ENCODE results near the gene PTAFR.

Gene PTAFR, protein sequence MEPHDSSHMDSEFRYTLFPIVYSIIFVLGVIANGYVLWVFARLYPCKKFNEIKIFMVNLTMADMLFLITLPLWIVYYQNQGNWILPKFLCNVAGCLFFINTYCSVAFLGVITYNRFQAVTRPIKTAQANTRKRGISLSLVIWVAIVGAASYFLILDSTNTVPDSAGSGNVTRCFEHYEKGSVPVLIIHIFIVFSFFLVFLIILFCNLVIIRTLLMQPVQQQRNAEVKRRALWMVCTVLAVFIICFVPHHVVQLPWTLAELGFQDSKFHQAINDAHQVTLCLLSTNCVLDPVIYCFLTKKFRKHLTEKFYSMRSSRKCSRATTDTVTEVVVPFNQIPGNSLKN

DNA sequence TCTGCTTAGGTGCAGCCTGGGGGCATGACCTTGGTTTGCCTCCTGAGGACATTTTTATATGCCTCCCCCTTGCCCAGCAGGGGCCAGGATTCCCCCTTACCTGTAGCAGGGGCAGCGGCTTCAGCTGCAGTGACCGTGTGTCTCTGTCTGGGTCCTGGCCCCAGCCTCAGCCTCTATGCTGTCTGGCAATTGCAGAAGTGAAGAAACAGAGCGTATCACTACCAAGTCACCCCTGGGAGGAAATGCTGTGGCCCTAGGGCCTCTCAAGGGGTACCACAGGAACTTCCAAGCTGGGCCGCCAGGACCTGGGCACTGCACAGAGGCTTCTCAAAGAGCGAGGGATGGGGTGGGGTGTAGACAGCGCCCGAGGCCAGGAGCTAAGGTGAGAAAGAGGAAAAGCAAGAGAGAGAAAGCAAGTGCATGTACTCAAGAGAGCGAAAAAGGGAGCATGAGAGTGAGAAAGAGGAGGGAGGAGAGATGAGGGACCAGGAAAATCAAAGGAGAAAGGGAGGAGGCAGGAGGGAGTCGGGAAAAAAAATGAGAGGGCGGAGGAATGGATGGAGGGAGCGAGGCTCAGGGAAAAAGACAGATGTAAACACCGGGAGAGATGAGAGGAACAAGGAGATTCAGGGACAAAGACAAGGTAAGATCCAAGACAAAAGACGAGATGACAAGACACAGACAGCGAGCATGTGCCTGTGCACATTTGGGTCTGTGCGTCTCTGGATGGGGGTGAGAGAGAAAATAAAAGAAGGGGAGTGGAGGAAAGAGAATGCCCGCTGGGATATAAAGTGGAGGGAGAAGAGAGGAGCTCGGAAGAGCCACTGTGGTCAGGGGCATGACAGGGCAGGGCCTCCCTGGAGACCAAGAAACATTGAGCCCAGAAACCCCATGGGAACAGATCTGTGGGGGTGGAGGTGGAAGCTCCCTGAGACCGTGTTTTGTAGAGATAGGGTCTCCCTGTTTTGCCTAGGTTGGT is at the start of gene PTAFR:
PTAFR (minus strand) TSS at position 199 of the 979 bp plus-strand sequence. CDS start 25,669 bp downstream, outside the sequence.
- FAIRE-seq, result no peak

DNA sequence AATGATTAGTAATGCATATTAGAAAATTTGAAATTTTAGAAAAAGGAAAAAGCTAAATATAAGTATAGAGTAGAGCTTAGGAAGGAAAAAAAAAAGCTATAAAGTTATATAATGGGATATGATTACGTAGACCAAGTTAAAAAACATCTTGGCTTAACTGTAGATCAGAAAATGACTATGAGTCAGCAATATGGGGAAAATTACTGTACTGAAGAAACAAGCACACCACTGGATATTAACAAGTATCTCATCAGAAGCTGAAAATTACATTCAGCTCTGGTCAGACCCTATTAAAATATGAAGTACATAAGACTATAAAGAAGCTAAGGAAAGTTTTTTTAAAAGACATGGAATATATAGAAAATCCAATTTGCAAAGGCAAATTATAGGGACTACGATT is 36.8 kb upstream of the PTAFR start:
- no peak for FAIRE-seq

DNA sequence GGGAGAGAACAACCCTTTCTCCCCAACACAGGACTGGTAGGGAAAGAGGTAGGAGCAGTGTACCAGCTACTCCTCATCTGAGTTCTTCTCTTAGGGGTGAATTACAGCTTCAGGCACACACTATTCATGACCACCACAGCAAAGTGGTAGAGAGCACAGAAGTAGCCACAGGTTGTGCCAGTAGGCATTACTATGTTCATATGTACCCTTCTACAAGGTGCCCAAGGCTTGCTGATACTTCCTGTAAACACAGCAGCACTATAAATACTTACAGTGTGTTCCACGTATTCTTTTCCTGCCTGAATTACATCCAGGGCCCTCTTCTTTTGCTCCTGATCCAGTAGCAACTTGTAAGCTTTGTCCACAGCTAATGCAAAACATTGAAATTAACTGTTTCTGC is 33.2 kb upstream of the PTAFR start:
- FAIRE-seq, result no peak

DNA sequence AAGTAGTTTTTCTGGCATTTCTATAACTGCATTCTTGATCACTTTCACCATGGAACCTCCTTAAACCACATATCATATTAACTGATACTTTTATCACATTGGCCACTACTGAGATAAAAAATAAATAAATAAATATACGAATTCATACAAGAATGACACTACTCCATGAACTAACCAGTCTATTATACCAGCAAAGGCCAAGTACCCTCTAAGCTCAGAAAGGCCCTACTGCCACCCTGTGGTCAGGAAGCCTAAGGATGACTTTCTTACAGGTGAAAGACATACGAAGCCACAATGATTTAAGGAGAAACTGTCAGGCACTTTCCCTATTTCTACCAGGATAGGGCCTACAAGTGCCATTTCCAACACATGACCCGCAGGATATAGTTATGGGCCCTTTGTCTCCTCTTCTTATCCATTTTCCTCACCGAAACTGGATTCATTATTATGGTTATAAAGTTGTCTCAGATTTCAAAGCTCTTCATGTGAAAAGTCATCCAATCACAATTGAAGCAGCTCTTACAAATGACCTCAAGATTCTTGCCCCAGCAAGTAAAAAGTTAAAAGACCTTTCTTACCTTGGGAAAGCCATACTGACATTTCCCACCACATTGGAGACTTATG is 32.4 kb upstream of the PTAFR start:
- no peak for FAIRE-seq

DNA sequence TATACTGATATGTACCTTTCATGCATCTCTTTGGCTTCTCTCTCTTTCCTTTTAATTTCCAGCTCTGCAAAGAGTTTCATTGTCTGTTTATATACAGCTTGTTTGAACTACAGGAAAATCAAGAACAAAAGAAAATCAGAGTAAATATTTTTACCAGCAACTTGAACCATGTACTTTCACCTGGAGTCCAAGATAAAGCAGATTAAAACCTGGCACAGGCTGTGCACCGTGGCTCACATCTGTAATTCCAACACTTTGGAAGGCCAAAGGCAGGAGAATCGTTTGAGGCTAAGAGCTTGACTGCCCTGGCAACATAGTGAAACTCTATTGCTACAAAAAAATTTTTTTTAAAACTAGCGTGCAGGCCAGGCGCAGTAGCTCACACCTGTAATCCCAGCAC is 28.8 kb upstream of the PTAFR start:
- FAIRE-seq, result no peak

DNA sequence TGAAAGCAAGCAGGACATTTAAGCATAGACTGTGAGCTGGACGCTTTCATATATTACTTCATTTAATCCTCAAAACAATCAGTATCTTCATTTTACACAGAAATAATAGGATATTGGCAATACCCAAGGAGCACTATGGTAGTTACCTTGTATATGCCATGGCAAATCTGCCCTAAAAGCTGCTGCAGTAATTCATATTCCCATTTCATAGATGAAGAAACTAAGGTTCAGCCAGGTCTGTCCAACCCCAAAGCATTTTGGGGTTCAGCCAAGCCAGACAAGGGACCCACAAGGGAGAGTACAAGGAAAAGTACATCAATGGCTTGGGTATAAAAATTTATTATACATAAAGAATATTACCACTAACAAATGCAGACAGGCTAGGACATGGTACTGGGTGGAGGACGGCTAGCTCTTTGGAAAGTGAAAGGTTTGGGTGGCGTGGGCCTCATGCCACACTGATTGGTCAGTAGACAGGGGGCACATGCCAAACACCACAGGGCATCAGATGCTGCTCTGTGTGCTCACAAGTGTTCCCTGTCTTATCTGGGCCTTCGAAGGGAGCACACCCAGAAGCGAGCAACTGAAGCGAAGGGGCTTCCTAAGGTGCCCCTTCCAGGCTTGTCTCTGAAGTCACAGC is 23.9 kb upstream of the PTAFR start:
- no peak for FAIRE-seq

DNA sequence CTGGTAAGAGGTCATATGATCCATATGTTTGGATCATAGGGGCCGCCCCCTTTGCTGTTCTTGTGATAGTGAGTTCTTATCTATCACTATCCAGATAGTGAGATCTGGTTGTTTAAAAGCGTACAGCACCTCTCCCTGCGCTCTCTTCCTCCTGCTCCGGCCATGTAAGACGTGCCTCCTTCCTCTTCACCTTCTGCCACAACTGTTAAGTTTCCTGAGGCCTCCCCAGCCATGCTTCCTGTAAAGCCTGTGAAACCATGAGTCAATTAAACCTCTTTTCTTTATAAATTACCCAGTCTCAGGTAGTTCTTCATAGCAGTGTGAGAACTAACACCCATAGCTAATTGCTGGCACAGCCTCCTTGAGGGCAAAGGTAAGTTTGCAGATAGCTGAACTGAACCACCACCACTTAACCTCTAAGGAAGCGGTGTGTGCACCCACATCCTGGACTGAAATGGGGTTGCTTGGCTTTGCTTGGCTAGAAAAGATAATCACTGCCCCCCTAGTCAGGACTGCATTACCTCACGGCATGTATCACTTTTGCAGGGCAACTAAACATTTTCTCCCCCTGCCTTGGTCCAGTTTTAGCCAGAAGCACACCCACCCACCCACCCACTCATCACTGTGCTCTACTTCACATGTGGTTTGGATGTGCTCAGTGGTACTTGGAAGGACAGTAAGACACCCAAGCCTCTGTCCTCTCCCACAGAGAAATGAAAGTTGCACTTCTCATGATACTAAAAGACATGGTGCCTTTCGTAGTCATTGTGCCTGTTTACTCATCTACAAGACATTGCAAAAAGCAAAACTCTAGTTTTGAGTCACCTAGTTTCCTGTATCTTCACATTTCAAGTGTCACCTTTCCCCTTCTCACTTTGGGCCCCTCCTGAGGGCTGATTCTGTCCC is 23.1 kb upstream of the PTAFR start:
- FAIRE-seq, result no peak

DNA sequence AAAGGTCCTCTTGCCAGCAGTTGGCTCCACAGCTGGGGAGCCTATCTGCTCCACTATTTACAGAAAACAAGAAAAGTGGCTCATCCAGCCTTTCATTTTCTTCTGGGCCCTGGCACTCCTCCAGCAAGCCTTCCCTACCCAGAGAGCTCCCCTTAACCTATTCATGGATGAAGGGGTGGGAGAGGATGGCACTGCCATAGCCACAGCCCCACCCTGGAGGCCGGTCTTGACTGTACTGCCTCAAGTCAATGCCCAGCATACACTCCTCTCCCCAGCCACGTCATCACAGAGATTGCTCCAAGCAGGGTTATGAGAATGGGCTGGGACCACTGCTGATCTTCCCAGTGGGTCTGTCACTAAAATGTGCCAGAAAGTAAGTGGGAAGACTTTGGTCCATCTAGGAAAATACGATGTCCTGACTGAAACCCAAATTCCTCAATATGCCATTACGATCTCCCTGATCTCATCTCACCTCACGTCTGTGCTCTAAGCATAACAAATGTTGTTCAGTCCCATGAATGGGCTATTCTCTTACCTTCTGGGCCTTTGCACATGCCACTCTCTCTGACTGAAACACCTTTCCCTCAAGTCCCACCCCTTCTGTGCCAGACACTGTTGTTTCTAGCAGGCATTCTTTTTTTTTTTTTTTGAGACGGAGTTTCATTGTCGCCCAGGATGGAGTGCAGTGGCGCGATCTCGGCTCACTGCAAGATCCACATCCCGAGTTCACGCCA is 21.4 kb upstream of the PTAFR start:
- FAIRE-seq, result no peak

DNA sequence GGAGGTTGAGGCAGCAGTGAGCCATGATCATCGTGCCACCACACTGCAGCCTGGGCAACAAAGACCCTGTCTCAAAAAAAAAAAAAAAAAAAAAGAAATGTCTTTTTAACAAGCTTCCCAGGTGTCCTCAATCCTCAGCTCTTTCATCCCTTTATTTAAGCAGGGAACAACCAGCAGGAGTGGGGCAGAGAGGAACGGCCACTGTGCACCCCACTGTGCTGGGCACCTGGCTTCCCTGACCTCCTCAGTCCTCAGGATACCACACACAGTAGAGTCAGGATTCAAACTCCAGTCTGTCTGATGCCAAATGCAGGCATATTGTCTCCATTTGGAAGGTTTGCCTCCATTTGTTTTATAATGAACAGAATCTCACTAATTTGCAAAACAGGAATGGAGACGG is 19.8 kb upstream of the PTAFR start:
- no peak for FAIRE-seq

DNA sequence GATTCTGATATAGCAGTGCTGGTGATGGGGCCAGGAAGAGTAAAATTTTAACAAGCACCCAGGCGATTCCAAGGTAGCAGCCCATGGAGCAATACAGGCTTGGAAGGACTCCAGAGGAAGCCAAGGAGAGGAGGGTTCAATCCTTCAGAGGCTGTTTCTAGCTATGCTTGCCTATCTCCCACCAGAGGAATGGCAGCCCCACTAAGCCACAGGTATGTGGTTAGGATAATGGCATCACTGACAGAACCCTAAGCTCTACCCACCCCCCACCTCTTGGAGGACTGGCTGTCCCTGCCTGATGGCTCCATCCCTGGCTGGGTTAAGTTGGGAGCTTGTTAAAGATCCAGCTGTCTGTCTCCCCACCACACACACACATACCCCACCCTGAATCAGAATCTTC is 19.3 kb upstream of the PTAFR start:
- no peak for FAIRE-seq

DNA sequence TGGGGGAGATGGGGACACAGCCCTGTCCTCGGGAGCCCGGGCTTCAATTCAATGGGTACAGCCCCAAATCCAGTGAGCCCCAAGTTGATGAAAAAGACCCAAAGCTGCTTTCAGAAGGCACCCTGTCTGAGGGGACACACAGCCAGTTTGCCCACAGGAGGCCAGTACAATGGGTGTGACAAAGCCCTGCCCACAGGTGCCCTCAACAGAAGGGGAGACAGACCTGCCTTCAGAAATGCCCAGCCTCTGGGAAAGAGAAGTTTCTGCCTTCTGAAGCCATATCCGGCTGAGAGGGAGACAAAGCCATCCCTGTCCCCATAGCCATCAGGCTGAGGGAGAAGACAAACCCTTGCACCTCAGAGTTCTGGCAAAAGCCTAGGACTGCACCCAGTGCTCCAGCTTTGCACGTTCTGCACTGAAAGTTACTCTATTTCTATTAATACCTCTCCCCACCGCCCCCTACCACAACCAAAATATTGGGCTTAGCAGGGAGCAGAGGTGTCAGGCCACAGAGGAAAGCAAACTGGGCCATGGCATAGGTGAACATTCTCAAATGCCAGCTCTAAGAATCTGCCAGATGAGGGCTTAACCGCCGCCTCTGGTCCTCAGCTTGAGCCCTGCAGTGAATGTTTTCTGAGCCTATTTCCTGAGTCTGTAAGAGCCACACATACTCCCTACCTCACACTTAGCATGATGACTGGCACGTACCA is 18.0 kb upstream of the PTAFR start:
- no peak for FAIRE-seq

DNA sequence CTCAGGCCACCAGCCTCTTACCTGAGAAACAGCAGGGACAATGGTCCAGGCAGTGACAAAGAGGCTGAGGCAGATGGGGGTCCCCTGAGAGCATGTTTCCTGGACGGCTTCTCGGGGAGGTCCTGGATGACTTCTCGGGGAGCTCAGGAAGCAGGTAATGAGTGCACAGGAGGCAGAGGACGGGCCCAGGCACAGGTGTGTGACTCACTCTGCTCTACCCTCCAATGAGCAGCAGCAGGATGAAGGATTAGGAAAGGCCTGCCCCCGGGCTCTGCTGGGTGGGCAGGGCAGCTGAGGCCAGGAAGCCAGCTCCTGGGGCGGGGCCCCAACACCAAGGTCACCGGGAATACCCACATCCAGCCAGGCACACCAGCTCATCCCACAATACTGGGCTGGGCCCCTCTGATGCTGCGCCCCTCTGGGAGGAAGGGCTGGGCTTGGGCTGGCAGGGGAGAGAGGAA is 17.2 kb upstream of the PTAFR start:
- no peak for FAIRE-seq

DNA sequence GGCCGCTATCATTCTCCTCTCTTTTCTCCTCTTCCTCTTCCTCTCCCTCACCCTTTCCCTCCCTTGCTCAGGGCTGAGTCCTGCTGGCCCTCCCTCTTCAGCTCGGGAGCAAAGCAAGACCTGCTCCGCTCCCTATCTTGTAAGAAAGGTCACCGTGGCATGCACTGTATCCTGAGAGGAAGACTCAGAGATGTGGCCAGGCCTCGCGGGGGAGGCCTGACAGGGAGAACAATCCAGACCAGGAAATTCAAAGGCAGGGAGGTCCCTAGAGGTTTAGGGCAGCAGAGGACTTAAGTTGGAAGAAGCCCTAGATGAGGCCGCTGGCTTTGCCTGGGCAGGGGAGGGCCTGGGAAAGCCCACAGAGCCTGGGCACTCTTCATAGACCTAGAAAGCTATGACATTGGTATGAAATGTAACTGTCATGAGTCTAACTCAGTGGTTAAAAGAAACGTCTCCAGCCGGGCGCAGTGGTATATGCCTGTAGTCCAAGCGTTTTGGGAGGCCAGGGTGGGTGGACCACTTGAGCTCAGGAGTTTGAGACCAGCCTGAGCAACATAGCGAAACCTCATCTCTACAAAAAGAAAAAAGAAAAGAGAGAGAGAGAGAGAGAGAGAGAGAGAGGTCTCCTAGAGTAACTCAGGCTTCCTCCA is 14.6 kb upstream of the PTAFR start:
- FAIRE-seq, result no peak

DNA sequence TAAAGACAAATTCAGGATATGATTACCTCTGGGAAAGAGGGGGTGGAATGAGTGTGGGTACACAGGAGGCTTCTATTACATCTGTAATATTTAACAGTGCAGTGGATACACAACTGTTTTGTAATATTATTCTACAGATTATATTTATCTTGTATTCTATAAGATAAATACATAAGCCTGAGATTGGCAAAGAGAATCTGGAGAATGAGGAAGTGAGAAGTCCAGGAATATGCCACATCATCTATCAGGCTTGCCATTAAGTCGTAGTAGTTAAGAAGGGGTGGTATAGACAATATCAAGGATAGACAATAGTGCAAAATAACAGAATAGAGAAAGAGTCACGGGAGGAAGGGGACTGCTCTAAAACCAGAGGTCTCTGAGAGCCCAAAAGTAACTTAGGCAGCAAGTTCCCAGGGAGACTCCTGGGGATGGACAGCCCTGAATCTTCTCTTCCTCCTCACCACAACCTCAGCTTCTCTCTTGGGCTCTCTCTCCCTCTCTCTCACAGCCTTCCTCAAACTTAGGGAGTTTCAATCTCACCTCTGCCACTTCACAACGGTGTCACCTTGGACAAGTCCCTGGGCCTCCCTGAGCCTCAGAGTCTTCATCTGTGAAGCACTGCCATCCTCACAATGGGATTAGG is 14.0 kb upstream of the PTAFR start:
- no peak for FAIRE-seq

DNA sequence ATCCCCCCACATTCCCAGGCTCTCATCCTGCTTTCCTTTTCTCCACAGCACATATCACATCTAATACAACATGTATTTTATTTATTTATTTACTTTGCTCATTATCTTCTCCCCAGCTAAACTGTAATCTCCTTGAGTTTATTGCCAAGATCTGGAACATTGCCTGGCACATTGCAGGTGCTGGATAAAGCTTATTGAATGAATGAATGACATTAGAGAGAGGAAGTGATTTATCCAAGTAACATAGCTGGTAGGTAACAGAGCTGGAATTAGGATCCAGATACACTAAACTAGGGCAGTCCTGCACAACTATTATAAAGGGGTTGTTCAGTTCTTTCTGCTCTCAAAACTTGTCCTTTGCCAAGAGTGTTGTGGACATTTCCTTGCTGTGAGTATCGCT is 8.6 kb upstream of the PTAFR start:
- FAIRE-seq, result no peak

DNA sequence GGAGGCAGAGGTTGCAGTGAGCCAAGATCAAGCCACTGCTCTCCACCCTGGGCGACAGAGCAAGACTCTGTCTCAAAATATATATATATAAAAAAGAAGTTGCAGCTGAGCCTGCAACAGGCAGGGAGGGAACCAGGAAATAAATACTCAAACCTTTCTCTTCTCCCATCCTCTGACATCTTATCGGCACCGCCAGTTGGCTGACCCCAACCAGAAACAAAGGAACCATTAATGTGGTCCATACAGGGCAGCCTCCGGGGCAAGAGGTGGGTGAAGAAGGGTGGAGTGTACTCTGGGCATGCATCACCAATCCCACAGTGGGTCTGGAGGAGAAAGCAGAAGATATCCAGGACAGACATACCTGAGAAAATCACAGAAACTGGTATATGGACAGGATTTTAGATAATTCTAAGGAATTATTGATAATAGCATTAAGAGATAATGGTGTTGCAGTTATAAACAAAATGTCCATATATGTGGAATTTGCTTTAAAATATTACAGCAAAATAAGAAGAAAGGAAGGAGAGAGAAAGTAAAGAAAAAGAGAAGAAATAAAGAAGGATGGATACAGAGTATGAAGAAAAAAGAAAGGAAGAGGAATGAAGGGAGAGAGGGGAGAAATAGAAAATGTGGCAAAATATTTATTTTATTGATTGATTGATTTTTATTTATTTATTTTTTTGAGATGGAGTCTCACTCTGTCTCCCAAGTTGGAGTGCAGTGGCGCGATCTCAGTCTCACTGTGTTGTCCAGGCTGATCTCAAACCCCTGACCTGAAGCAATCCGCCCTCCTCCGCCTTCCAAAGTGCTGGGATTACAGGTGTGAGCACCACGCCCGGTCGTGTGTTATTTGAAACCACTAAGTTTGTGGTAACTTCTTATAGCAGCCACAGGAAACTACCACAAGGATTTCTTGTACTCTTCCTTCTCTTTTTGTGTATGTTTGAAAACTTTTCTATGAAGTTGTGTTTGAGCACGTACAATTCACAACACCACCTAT is 4.1 kb upstream of the PTAFR start:
- no peak for FAIRE-seq

DNA sequence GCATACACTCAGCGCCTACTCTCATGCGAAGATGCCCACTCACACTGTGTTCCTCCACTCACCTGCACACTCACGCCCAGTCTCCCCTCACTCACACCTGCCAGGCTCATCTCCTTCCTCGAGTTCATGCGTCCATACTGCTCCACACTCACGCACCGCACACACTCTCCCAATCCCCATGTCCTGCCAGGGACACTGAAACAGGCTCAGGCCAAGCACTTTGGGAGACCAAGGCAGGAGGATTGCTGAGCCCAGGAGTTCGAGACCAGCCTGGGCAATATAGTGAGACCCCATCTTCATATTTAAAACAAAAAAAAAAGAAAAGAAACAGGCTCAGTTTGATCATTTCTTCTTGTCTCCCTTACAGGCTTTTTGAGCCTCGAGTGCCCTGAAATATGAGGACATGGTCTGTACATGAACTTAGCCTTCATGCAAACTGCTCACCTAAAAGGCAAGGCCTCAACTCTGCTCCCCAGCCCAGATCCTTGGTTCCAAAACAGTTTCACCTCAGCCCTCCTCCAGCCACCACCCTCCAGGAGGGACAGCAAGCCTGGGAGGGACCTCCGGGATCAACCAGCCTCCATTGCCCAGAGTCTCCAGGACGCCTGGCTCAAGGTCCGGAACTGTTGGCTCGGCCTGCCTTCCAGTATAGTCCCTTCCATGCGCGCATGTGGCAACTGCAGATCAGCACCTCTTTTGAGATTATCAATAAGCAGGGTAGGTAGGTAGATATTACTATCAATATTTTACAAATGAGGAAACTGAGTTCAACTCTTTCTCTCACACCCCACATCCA is 2.4 kb upstream of the PTAFR start:
- FAIRE-seq, result no peak

Measured in endometrium (tissue), 2 donors.